Esophagus squamous epithelium (tissue), 4 donors: ENCODE measurements around the gene HMGN3.

Experiments used
- POLR2A ChIP-seq, 4 donors: fragments of 450-650 bp; IDR thresholded peaks; one replicate each; pipeline ENCODE4 v1.6.1; 2017; ENCODE audit warnings: antibody characterized with exemption in 4 of 4, mild to moderate bottlenecking in 4 of 4, moderate library complexity in 3 of 4
- TF ChIP-seq, protein P1 (sequence below), 6 experiments: fragments of 450-650 bp in 4 of 6; fragments of 200-600 bp in 2 of 6; sonication (generic) in 2 of 6; IDR thresholded peaks; one replicate each; pipeline ENCODE4 v1.5.1; 2016 to 2019; ENCODE audit warnings: antibody characterized with exemption in 6 of 6, mild to moderate bottlenecking in 4 of 6, moderate library complexity in 4 of 6

- no peak for TF ChIP-seq POLR2A (IDR thresholded peaks at IDR 0.05)
- TF ChIP-seq, protein P1, sequence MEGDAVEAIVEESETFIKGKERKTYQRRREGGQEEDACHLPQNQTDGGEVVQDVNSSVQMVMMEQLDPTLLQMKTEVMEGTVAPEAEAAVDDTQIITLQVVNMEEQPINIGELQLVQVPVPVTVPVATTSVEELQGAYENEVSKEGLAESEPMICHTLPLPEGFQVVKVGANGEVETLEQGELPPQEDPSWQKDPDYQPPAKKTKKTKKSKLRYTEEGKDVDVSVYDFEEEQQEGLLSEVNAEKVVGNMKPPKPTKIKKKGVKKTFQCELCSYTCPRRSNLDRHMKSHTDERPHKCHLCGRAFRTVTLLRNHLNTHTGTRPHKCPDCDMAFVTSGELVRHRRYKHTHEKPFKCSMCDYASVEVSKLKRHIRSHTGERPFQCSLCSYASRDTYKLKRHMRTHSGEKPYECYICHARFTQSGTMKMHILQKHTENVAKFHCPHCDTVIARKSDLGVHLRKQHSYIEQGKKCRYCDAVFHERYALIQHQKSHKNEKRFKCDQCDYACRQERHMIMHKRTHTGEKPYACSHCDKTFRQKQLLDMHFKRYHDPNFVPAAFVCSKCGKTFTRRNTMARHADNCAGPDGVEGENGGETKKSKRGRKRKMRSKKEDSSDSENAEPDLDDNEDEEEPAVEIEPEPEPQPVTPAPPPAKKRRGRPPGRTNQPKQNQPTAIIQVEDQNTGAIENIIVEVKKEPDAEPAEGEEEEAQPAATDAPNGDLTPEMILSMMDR (IDR thresholded peaks at IDR 0.05): no peak
Observed at GRCh38 chr6:79167931-79168694, 66.4 kb downstream of the HMGN3 start.
